Calu3 (cell line): Measurements from ENCODE around the gene MRPS18C. TPM values are rescaled to one million over a fixed set of nuclear protein-coding genes. Genes with fewer than 3 reads are reported as not detected.
"Not testable (repeated sequence)": the region's sequence is repeated elsewhere in the genome, so short reads cannot be mapped to it uniquely, and the experiment has no call there.

Source experiments
- BruUV-seq: library from RNA; stranded (reverse); fragments of 400-500 nt; replicated peaks from 2 replicates; lab custom pipeline; 2021; lab: Mats Ljungman, UMichigan
- CTCF ChIA-PET: fragments of 300-600 bp; sonication (Branson Sonifier 250); formaldehyde crosslinking; loops from one replicate; lab custom pipeline; 2022; ENCODE audit warnings: antibody characterized with exemption; lab: Charles Lee
- DNase-seq: peaks from one replicate; pipeline ENCODE4 v3.0.0; 2022
- H3K27ac Mint-ChIP-seq: one replicate; pipeline ENCODE4 v1.8.0; 2022; ENCODE audit warnings: mixed read lengths; ENCODE audit not compliant: unreplicated experiment
- H3K27me3 Mint-ChIP-seq: one replicate; pipeline ENCODE4 v1.8.0; 2022; ENCODE audit warnings: mixed read lengths; ENCODE audit not compliant: unreplicated experiment
- H3K36me3 Mint-ChIP-seq: one replicate; pipeline ENCODE4 v1.8.0; 2022; ENCODE audit warnings: mild to moderate bottlenecking, moderate library complexity, mixed read lengths; ENCODE audit not compliant: insufficient read depth, unreplicated experiment
- H3K4me1 Mint-ChIP-seq: one replicate; pipeline ENCODE4 v1.8.0; 2022; ENCODE audit warnings: mild to moderate bottlenecking, low read depth, mixed read lengths; ENCODE audit not compliant: unreplicated experiment
- H3K4me3 Mint-ChIP-seq: one replicate; pipeline ENCODE4 v1.8.0; 2022; ENCODE audit warnings: mild to moderate bottlenecking, low read depth, moderate library complexity, mixed read lengths; ENCODE audit not compliant: unreplicated experiment
- H3K9me3 Mint-ChIP-seq: one replicate; pipeline ENCODE4 v1.8.0; 2022; ENCODE audit warnings: low read depth, mixed read lengths; ENCODE audit not compliant: unreplicated experiment
- intact Hi-C: fragments of 100-400 bp; cut with micrococcal nuclease; formaldehyde crosslinking; loops from one replicate; pipeline ENCODE4 v1.10.0; 2022; ENCODE audit not compliant: unreplicated experiment
- total RNA-seq: library from RNA; stranded (reverse); gene quantifications from 2 replicates; pipeline ENCODE4 v1.2.3, GENCODE V29; 2022
- TF ChIP-seq, protein P1 (sequence below): fragments of 200-600 bp; IDR thresholded peaks from one replicate; pipeline ENCODE4 v1.8.0; 2022; ENCODE audit warnings: antibody characterized with exemption; ENCODE audit not compliant: unreplicated experiment

MRPS18C gene
- total RNA-seq, 1 experiment from 2014 or later, result 39.0 TPM

DNA sequence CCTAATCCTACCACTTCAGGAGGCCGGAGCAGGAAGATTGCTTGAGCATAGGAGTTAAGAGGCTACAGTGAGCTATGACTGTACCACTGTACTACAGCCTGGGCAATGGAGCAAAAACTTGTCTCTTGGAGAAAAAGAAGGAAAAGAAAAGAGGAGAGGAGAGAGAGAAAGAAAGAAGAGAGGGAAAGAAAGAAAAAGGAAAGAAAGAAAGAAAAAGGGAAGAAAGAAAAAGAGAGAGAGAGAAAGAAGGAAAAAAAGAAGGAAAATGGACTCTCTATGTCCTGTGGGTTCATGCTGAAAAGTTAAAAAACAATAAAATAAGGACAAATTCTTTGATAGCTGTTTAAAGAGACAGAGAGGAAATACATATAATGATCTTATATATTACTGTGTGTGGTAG lies 42.3 kb downstream of the MRPS18C start:
- no peaks in the 10 kb centered on the region for H3K27me3 Mint-ChIP-seq
- H3K27ac Mint-ChIP-seq, result no peak overlapping the region
- H3K4me1 Mint-ChIP-seq, result peaks cover 12% of the 10 kb centered on the region
- no peak overlapping the region for H3K4me3 Mint-ChIP-seq
- intact Hi-C loops, result no loop called here
- no peak for DNase-seq
- H3K36me3 Mint-ChIP-seq, result no peaks in the 10 kb centered on the region
- CTCF ChIA-PET, result no interaction called here
- BruUV-seq, result no TSS peak
- H3K9me3 Mint-ChIP-seq, result no peaks in the 10 kb centered on the region
- TF ChIP-seq, protein P1, sequence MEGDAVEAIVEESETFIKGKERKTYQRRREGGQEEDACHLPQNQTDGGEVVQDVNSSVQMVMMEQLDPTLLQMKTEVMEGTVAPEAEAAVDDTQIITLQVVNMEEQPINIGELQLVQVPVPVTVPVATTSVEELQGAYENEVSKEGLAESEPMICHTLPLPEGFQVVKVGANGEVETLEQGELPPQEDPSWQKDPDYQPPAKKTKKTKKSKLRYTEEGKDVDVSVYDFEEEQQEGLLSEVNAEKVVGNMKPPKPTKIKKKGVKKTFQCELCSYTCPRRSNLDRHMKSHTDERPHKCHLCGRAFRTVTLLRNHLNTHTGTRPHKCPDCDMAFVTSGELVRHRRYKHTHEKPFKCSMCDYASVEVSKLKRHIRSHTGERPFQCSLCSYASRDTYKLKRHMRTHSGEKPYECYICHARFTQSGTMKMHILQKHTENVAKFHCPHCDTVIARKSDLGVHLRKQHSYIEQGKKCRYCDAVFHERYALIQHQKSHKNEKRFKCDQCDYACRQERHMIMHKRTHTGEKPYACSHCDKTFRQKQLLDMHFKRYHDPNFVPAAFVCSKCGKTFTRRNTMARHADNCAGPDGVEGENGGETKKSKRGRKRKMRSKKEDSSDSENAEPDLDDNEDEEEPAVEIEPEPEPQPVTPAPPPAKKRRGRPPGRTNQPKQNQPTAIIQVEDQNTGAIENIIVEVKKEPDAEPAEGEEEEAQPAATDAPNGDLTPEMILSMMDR, result no peak

GRCh38 chr4:83501671-83502070 lies 45.8 kb downstream of the MRPS18C start:
- DNase-seq, BruUV-seq, H3K27me3 Mint-ChIP-seq, H3K27ac Mint-ChIP-seq, CTCF ChIA-PET, H3K9me3 Mint-ChIP-seq, H3K36me3 Mint-ChIP-seq, H3K4me3 Mint-ChIP-seq: not testable (repeated sequence)
- intact Hi-C loops, result loop anchor here (10.0 kb wide), 1 partner anchor 463 kb away; no protein-coding TSS in a partner anchor
- H3K4me1 Mint-ChIP-seq, result peaks cover 12% of the 10 kb centered on the region

DNA sequence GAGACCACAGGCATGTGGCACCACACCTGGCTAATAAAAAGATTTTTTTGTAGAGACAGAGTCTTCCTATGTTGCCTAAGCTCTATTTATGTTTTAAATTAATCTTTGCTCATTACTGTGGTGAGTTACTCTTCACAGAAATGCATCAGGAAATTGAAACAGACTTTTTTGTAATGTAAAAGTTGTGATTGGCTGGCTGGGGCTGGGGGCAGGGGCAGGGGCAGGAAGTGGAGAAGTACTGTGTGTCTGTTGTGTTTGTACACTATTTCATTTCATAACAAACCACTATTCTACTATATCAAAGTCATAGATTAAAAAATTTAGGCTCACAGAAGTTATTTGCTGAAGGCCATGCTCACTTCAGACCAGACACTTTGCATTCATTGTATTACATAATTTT lies 48.1 kb downstream of the MRPS18C start:
- DNase-seq, result no peak
- CTCF ChIA-PET, result interaction anchor here (0.6 kb wide), 1 partner anchor 126 kb away, joined by 3 read pairs; no protein-coding TSS in a partner anchor
- BruUV-seq, result no TSS peak
- Mint-ChIP-seq H3K4me1 (no peaks in the 10 kb centered on the region), H3K9me3 (no peaks in the 10 kb centered on the region), H3K4me3 (no peak overlapping the region), H3K27ac (no peak overlapping the region), H3K36me3 (no peaks in the 10 kb centered on the region), H3K27me3 (no peaks in the 10 kb centered on the region)
- intact Hi-C loops, result loop anchor here (10.0 kb wide), 1 partner anchor 461 kb away; no protein-coding TSS in a partner anchor
- TF ChIP-seq, protein P1, result no peak

DNA sequence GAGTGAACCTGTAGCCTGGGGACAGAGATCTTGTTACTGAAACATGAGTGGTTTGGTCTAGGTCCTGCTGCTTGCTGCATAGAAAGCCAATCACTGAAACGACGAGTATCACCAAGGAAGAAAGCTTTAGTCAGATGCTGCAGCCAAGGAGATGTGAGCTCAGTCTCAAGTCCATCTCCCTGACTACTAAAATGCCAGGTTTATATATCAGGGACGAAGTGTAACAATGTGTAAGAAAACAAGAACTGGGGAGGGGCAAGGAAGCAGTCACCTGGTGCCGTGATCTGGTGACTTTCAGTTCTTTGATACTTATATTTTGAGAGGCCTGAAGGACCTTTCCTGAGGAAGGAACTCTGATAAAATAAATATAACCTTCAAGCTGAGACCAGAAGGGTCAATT lies 48.6 kb downstream of the MRPS18C start:
- H3K36me3 Mint-ChIP-seq, result no peaks in the 10 kb centered on the region
- TF ChIP-seq, protein P1, result no peak
- DNase-seq, result no peak
- CTCF ChIA-PET, result no interaction called here
- H3K9me3 Mint-ChIP-seq, result no peaks in the 10 kb centered on the region
- no peaks in the 10 kb centered on the region for H3K27me3 Mint-ChIP-seq
- H3K4me1 Mint-ChIP-seq, result no peaks in the 10 kb centered on the region
- H3K27ac Mint-ChIP-seq, result no peak overlapping the region
- H3K4me3 Mint-ChIP-seq, result no peak overlapping the region
- intact Hi-C loops, result loop anchor here (10.0 kb wide), 1 partner anchor 460 kb away; no protein-coding TSS in a partner anchor
- no TSS peak for BruUV-seq

DNA sequence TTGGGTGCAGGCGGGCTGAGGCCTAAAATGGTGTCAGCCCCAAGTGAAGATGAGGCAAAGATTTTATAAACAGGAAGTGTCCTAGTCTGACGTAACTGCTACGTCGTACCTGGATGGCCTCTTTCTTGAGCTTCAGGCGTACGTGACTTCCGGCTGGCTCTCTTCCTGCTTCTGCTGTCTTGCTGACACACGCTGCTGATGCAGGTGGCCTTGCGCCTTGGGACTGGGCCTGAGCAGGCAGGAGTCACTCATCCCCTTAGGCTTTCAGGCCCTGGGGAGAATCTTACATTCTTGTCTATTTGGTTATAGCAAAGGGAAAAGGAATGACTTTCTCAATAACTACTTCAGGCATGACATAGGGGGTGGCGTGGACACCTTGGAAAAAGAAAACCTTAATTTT lies 49.1 kb downstream of the MRPS18C start:
- intact Hi-C loops, result loop anchor here (10.0 kb wide), 1 partner anchor 460 kb away; no protein-coding TSS in a partner anchor
- no peak overlapping the region for H3K27ac Mint-ChIP-seq
- no peaks in the 10 kb centered on the region for H3K4me1 Mint-ChIP-seq
- H3K36me3 Mint-ChIP-seq, result no peaks in the 10 kb centered on the region
- H3K9me3 Mint-ChIP-seq, result no peaks in the 10 kb centered on the region
- H3K4me3 Mint-ChIP-seq, result no peak overlapping the region
- TF ChIP-seq, protein P1, result no peak
- no peak for DNase-seq
- H3K27me3 Mint-ChIP-seq, result no peaks in the 10 kb centered on the region
- CTCF ChIA-PET, result no interaction called here
- BruUV-seq, result no TSS peak
